Ascending aorta (tissue), 2 donors: ENCODE measurements around the gene HIGD2A. TPM values are rescaled to one million over a fixed set of nuclear protein-coding genes. Genes with fewer than 3 reads are reported as not detected.

Source experiments
- DNase-seq, 2 donors: peaks; one replicate each; pipeline ENCODE4 v3.0.0-alpha.2; 2019; ENCODE audit warnings: low spot score in 2 of 2
- H3K27ac ChIP-seq, 2 donors: fragments of 200-600 bp; sonication (generic); one replicate each; pipeline ENCODE4 v1.5.1; 2016 to 2017; ENCODE audit warnings: mild to moderate bottlenecking in 1 of 2
- H3K27me3 ChIP-seq: fragments of 200-600 bp; sonication (generic); one replicate; pipeline ENCODE4 v1.5.1; 2017
- H3K36me3 ChIP-seq, 2 donors: fragments of 200-600 bp; sonication (generic); one replicate each; pipeline ENCODE4 v1.5.1; 2016
- H3K4me1 ChIP-seq, 2 donors: fragments of 200-600 bp; sonication (generic); one replicate each; pipeline ENCODE4 v1.5.1; 2016 to 2017; ENCODE audit warnings: mild to moderate bottlenecking in 1 of 2
- H3K4me3 ChIP-seq, 2 donors: fragments of 200-600 bp; sonication (generic); one replicate each; pipeline ENCODE4 v1.5.1; 2016 to 2017; ENCODE audit warnings: mild to moderate bottlenecking in 1 of 2
- H3K9me3 ChIP-seq, 2 donors: fragments of 200-600 bp; sonication (generic); one replicate each; pipeline ENCODE4 v1.5.1; 2016
- CTCF ChIP-seq, 3 experiments: fragments of 200-600 bp in 2 of 3; fragments of 450-650 bp in 1 of 3; sonication (generic) in 2 of 3; IDR thresholded peaks; one replicate each; pipeline ENCODE4 v1.5.1; 2016 to 2019; ENCODE audit warnings: antibody characterized with exemption in 3 of 3, mild to moderate bottlenecking in 1 of 3, moderate library complexity in 1 of 3
- intact Hi-C: fragments of 100-400 bp; cut with DNase I; formaldehyde crosslinking; loops from one replicate; pipeline ENCODE4 v1.15.1; 2023
- total RNA-seq: library from RNA; depleted of rRNA; stranded (reverse); fragments of >200 nt; gene quantifications from one replicate; pipeline ENCODE4 v1.1.0, GENCODE V29; 2016

HIGD2A gene
- total RNA-seq, 1 donor from 2014 or later: 36.7 TPM

DNA sequence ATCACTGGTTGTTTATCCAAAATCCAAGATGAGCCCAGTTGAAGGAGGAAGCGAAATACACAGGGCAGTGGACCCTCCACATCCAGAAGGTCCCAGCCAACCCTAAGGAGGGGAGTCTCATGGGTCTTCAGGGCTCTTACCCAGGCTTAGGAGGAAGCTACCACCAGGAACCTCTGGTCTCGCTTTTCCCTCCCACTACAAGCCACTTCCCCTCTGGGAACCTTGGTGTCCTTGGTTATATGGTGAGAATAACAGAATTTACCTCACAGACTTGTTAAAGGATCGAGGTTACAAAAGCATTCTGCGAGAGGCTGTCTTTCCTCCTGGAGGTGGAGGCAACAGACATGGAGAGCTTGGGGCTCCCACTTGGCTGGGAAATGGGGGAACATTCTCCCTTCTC, 3.4 kb downstream of the HIGD2A start:
- Histone ChIP-seq H3K36me3 (peaks cover 14 to 57% of the 10 kb centered on the region in 2 donors), H3K4me3 (no peak overlapping the region), H3K27me3 (no peaks in the 10 kb centered on the region), H3K4me1 (peaks cover 6 to 13% of the 10 kb centered on the region in 2 donors), H3K9me3 (no peaks in the 10 kb centered on the region), H3K27ac (no peak overlapping the region)
- no peak for TF ChIP-seq CTCF (IDR thresholded peaks at IDR 0.05)
- DNase-seq: no peak
- intact Hi-C loops: no loop called here

DNA sequence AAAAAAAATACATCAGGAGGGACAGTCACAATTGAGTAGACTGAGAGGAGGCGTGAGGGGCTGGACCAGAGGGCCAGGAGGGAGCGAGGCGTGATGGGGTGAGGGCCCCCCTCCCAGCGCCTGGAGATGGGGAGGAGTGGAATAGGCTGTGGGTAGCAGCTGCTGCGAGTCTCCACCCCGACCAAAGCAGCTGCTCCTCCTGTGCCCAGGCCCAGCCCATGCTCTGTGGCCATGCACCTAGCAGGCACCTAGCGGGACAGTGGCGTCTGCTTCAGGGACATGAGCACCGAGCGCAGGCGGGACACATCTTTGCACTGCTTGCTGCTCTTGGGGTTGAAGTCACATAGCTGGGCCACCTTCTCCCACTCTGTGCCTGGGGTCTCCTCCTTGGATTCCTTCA, 4.0 kb downstream of the HIGD2A start:
- Histone ChIP-seq H3K36me3 (peaks cover 15 to 58% of the 10 kb centered on the region in 2 donors), H3K9me3 (no peaks in the 10 kb centered on the region), H3K27me3 (no peaks in the 10 kb centered on the region), H3K4me3 (no peak overlapping the region), H3K27ac (no peak overlapping the region), H3K4me1 (peaks cover 4 to 8% of the 10 kb centered on the region in 2 donors)
- no peak for TF ChIP-seq CTCF (IDR thresholded peaks at IDR 0.05)
- no peak for DNase-seq
- intact Hi-C loops: no loop called here

DNA sequence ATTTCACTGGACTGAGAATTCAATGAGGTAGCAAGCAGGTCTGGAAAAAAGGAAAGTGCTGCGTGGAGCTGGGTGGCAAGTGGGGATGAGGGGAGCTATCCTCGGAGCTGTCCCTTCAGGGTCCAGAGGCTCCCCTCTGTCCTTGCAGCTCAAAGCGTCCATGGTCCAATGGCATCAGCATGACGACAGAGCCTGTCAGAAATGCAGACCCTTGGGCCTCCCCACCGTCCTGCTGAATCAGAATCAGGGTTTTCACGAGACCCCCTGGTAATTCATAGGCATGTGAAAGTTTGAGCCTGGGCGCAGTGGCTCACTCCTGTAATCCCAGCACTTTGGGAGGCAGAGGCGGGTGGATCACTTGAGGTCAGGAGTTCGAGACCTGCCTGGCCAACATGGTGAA, 5.5 kb downstream of the HIGD2A start:
- intact Hi-C loops: no loop called here
- TF ChIP-seq CTCF (IDR thresholded peaks at IDR 0.05): no peak
- no peak for DNase-seq
- Histone ChIP-seq H3K27ac (no peak overlapping the region), H3K27me3 (no peaks in the 10 kb centered on the region), H3K36me3 (peaks cover 19 to 63% of the 10 kb centered on the region in 2 donors), H3K9me3 (no peaks in the 10 kb centered on the region), H3K4me1 (peaks cover 0 to 4% of the 10 kb centered on the region in 2 donors), H3K4me3 (no peak overlapping the region)

- no peak overlapping the region for H3K27ac ChIP-seq
- no peak for TF ChIP-seq CTCF (IDR thresholded peaks at IDR 0.05)
- no peaks in the 10 kb centered on the region for H3K9me3 ChIP-seq
- no peaks in the 10 kb centered on the region for H3K4me1 ChIP-seq
- H3K27me3 ChIP-seq: no peaks in the 10 kb centered on the region
- DNase-seq: no peak
- intact Hi-C loops: no loop called here
- H3K4me3 ChIP-seq: no peak overlapping the region
- peaks cover 19 to 63% of the 10 kb centered on the region in 2 donors for H3K36me3 ChIP-seq
These were observed 6.5 kb downstream of the HIGD2A start for GRCh38 chr5:176394881-176395675.

DNA sequence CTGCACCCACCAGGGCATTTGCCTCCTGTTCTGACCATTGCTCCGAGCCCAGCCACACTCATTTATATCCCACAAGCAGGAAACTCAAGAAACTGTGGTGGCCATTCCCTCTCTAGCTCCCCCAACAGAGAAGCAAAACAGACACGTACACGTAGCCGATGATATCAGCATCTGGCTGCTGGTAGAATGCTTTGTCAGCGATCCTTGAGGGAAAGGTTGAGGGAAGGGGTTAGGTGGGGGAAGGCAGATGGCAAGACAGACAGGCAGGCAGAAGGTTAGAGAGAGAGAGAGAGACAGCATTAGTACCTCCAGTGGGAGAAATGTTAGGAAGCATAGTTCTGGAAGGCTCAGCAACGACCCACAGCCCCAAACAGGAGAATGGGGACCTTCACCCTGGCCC, 7.8 kb downstream of the HIGD2A start:
- DNase-seq: no peak
- H3K9me3 ChIP-seq: no peaks in the 10 kb centered on the region
- TF ChIP-seq CTCF (IDR thresholded peaks at IDR 0.05): no peak
- H3K36me3 ChIP-seq: peaks cover 16 to 57% of the 10 kb centered on the region in 2 donors
- no peaks in the 10 kb centered on the region for H3K4me1 ChIP-seq
- H3K27ac ChIP-seq: no peak overlapping the region
- no peak overlapping the region for H3K4me3 ChIP-seq
- no peaks in the 10 kb centered on the region for H3K27me3 ChIP-seq
- intact Hi-C loops: no loop called here
